ENCODE data around the gene PLEKHM3. TPM values are rescaled to one million over a fixed set of nuclear protein-coding genes. Genes with fewer than 3 reads are reported as not detected.

Gene PLEKHM3
- total and polyA plus RNA-seq, 2 of the 4 experiments (the other 2 are of a cell fraction), result 2.4 to 11.3 TPM

GRCh38 chr2:207867905-207868304, 157.4 kb downstream of the PLEKHM3 start:
- ChIA-PET CTCF (no interaction called here), POLR2A (ENCODE audit: unreplicated experiment) (no interaction called here)
- no peak overlapping the region for H3K56ac ChIP-seq (ENCODE audit: extremely low read depth, insufficient read depth, low read length)
- BruUV-seq (replicated peaks), result no TSS peak
- no peak overlapping the region for H2BK20ac ChIP-seq (ENCODE audit: low read depth, low read length)
- H4K8ac ChIP-seq (ENCODE audit: low read depth in 2 of 2, low read length in 2 of 2), result no peak overlapping the region
- no peaks in the 10 kb centered on the region for H4K20me1 ChIP-seq (ENCODE audit: insufficient read depth, low read length)
- H3K9me1 ChIP-seq (ENCODE audit: insufficient read depth, low read length), result peaks cover 4% of the 10 kb centered on the region; the same call in 1 of the 2 replicates
- no peak overlapping the region for H3K9ac ChIP-seq (ENCODE audit: low read depth, low read length)
- no peak overlapping the region for H2BK120ac ChIP-seq (ENCODE audit: low read depth, low read length)
- H3K4me3 ChIP-seq (ENCODE audit: insufficient read depth, low read depth, low read length), result no peak overlapping the region
- no peaks in the 10 kb centered on the region for H3K27me3 ChIP-seq (ENCODE audit: control insufficient read depth, insufficient read depth, low read length)
- H2AK5ac ChIP-seq (ENCODE audit: low read depth, low read length), result no peak overlapping the region
- H3K18ac ChIP-seq (ENCODE audit: low read depth, low read length), result no peak overlapping the region
- DNase-seq (no peak), ATAC-seq (ENCODE audit: low read depth) (no peak)
- intact Hi-C loops (cut with micrococcal nuclease), result no loop called here
- no peak overlapping the region for H2AFZ ChIP-seq (replicated peaks; ENCODE audit: low read length, poor library complexity)
- no peak overlapping the region for H2BK5ac ChIP-seq (ENCODE audit: low read depth, low read length, poor library complexity, severe bottlenecking)
- no peaks in the 10 kb centered on the region for H3K79me1 ChIP-seq (ENCODE audit: low read depth in 1 of 2, low read length in 2 of 2)
- no CpG with 5 or more reads among the region's 1 CpG for WGBS, 2 experiments (ENCODE audit: extremely low coverage in 2 of 2, insufficient read length in 1 of 2)
- H3K14ac ChIP-seq (replicated peaks; ENCODE audit: low read depth, low read length), result no peak overlapping the region
- no peak overlapping the region for H3K4ac ChIP-seq (ENCODE audit: low read depth, low read length)
- H2AK9ac ChIP-seq (replicated peaks; ENCODE audit: low read depth, low read length, poor library complexity), result no peak overlapping the region
- H3K27ac ChIP-seq (ENCODE audit: insufficient read depth, low read length), result no peak overlapping the region
- H3K23ac ChIP-seq (ENCODE audit: low read depth, low read length), result no peak overlapping the region
- H2BK15ac ChIP-seq (ENCODE audit: low read depth, low read length), result no peak overlapping the region
- no peak overlapping the region for H3K4me2 ChIP-seq (ENCODE audit: low read depth, low read length)
- no peaks in the 10 kb centered on the region for H3K9me3 ChIP-seq (ENCODE audit: control insufficient read depth, insufficient read depth, low read length)
- in situ Hi-C loops (cut with MboI; ENCODE audit: low sequenced_read_pairs), result no loop called here
- H3K4me1 ChIP-seq (ENCODE audit: control insufficient read depth, insufficient read depth, low read length), result peaks cover 4% of the 10 kb centered on the region; the same call in 1 of the 2 replicates
- no peak overlapping the region for H4K5ac ChIP-seq (ENCODE audit: low read depth, low read length)
- TF ChIP-seq CEBPB (IDR thresholded peaks at IDR 0.05; ENCODE audit: low read depth, low read length), result no peak
- TF ChIP-seq NFE2L2 (IDR thresholded peaks at IDR 0.05; ENCODE audit: low read depth, low read length), result no peak
- no peak for TF ChIP-seq MXI1 (IDR thresholded peaks at IDR 0.05; ENCODE audit: borderline replicate concordance, low read depth, low read length)
- TF ChIP-seq RFX5 (IDR thresholded peaks at IDR 0.05; ENCODE audit: low read depth, low read length), result no peak
- TF ChIP-seq MAZ (IDR thresholded peaks at IDR 0.05; ENCODE audit: borderline replicate concordance, low read depth, low read length), result no peak
- TF ChIP-seq, protein P1, sequence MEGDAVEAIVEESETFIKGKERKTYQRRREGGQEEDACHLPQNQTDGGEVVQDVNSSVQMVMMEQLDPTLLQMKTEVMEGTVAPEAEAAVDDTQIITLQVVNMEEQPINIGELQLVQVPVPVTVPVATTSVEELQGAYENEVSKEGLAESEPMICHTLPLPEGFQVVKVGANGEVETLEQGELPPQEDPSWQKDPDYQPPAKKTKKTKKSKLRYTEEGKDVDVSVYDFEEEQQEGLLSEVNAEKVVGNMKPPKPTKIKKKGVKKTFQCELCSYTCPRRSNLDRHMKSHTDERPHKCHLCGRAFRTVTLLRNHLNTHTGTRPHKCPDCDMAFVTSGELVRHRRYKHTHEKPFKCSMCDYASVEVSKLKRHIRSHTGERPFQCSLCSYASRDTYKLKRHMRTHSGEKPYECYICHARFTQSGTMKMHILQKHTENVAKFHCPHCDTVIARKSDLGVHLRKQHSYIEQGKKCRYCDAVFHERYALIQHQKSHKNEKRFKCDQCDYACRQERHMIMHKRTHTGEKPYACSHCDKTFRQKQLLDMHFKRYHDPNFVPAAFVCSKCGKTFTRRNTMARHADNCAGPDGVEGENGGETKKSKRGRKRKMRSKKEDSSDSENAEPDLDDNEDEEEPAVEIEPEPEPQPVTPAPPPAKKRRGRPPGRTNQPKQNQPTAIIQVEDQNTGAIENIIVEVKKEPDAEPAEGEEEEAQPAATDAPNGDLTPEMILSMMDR (conservative IDR thresholded peaks at IDR 0.05; ENCODE audit: low read depth, low read length), result no peak
- TF ChIP-seq POLR2A (IDR thresholded peaks at IDR 0.05; ENCODE audit: low read depth, low read length), result no peak
- TF ChIP-seq CHD1 (IDR thresholded peaks at IDR 0.05; ENCODE audit: low read depth, low read length), result no peak
- TF ChIP-seq FOS (IDR thresholded peaks at IDR 0.05; ENCODE audit: low read depth, low read length), result no peak
- TF ChIP-seq ELK1 (IDR thresholded peaks at IDR 0.05; ENCODE audit: borderline replicate concordance, low read depth, low read length), result no peak
- no peak for TF ChIP-seq BHLHE40 (IDR thresholded peaks at IDR 0.05; ENCODE audit: low read depth, low read length)
- dilution Hi-C loops (cut with HindIII; ENCODE audit: low sequenced_read_pairs, unreplicated experiment), result no loop called here
- no peaks in the 10 kb centered on the region for H3K36me3 ChIP-seq (ENCODE audit: control insufficient read depth, insufficient read depth, low read length)
- no peak overlapping the region for H4K91ac ChIP-seq (ENCODE audit: insufficient read depth, low read depth, low read length)

Measured in IMR-90 (cell line).